Measurements from ENCODE around the gene SLC35B1. TPM values are rescaled to one million over a fixed set of nuclear protein-coding genes. Genes with fewer than 3 reads are reported as not detected.

Gene SLC35B1
- total RNA-seq, 2 donors from 2014 or later, result 59.4 to 80.5 TPM

DNA sequence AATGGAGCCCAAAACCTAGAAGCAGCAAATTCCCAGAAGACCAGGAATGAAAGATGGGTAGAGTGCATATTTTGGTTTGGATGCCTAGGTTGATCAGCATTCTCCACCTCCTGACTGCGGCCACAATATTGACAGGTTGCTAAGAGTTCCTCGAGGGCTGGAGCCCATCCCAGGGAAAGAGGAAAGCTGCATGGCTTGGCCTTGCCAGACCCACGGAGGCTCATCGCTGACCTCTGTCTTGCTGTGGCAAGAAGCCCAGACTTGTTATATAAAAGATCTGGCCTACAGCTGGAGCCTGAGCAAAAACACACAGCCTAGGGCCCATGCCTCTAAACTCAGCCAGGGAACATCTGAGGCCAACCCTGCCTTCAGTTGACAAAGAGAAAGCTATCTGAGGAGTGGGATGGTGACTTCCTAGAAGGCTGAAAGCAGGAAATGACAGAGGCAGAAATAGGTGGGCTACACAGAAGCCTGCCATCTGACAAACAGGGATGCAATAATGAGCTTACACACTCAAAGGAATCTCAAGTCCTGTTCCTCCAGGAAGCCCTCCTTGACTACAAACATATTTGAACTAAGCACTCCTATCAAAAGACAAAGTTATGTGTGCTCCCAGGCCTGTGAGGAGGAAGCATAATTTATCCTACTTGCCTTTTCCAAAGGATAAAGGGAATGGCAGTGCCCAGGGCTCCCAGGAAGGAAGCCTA is 22.5 kb upstream of the SLC35B1 start:
- Histone ChIP-seq H3K36me3 (ENCODE audit: control insufficient read depth, insufficient read depth, low read length) (peaks cover 2% of the 10 kb centered on the region), H3K4me3 (ENCODE audit: low read length) (no peak overlapping the region), H3K9ac (ENCODE audit: extremely low read depth, low read length, poor library complexity, severe bottlenecking) (no peak overlapping the region), H3K4me1 (ENCODE audit: control insufficient read depth, insufficient read depth, low read length) (no peaks in the 10 kb centered on the region), H3K27ac (ENCODE audit: low read depth, low read length) (no peak overlapping the region), H3K27me3 (ENCODE audit: control insufficient read depth, insufficient read depth, low read length, poor library complexity, severe bottlenecking) (no peaks in the 10 kb centered on the region), H3K9me3 (ENCODE audit: control insufficient read depth, low read length) (peaks cover 12% of the 10 kb centered on the region)
- no peak overlapping the region for H3K27ac Mint-ChIP-seq
- H3K9me3 Mint-ChIP-seq, result peaks cover 8% of the 10 kb centered on the region
- no peaks in the 10 kb centered on the region for H3K27me3 Mint-ChIP-seq (ENCODE audit: insufficient read depth)
- no peaks in the 10 kb centered on the region for H3K4me1 Mint-ChIP-seq
- H3K4me3 Mint-ChIP-seq, result no peak overlapping the region
- peaks cover 42% of the 10 kb centered on the region for H3K36me3 Mint-ChIP-seq (ENCODE audit: low read depth)
- 93 to 100% methylated on average over 2 to 4 of the region's 4 CpGs for WGBS, 2 experiments (ENCODE audit: insufficient coverage in 1 of 2, insufficient read length in 1 of 2)
- TF ChIP-seq, protein P1, sequence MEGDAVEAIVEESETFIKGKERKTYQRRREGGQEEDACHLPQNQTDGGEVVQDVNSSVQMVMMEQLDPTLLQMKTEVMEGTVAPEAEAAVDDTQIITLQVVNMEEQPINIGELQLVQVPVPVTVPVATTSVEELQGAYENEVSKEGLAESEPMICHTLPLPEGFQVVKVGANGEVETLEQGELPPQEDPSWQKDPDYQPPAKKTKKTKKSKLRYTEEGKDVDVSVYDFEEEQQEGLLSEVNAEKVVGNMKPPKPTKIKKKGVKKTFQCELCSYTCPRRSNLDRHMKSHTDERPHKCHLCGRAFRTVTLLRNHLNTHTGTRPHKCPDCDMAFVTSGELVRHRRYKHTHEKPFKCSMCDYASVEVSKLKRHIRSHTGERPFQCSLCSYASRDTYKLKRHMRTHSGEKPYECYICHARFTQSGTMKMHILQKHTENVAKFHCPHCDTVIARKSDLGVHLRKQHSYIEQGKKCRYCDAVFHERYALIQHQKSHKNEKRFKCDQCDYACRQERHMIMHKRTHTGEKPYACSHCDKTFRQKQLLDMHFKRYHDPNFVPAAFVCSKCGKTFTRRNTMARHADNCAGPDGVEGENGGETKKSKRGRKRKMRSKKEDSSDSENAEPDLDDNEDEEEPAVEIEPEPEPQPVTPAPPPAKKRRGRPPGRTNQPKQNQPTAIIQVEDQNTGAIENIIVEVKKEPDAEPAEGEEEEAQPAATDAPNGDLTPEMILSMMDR (conservative IDR thresholded peaks at IDR 0.05), result no peak
- DNase-seq, result no peak

DNA sequence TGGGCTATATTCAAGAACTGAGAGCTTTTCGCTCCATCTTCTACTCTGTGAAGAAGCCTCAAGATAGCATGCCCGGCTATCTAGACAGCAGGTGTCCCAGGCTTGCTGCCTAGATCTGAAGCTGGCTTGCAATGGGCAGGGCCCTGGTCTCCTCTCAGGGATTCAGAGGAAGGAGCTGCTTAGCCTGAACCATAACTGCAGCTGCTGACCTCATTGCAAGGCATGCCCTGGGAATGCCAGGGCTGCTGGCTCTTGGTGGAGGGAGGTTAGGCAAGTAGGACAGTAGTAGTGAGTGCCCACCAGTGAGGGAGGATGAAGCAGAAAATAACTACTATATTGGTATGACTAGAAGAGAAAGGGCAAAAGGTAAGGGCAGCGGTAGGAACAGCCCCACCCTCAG is 21.3 kb upstream of the SLC35B1 start:
- WGBS, 2 experiments (ENCODE audit: insufficient coverage in 1 of 2, insufficient read length in 1 of 2), result 91 to 100% methylated on average over 2 to 3 of the region's 3 CpGs
- Mint-ChIP-seq H3K4me3 (no peak overlapping the region), H3K36me3 (ENCODE audit: low read depth) (peaks cover 42% of the 10 kb centered on the region), H3K27me3 (ENCODE audit: insufficient read depth) (no peaks in the 10 kb centered on the region), H3K9me3 (peaks cover 8% of the 10 kb centered on the region), H3K4me1 (no peaks in the 10 kb centered on the region), H3K27ac (no peak overlapping the region)
- Histone ChIP-seq H3K9me3 (ENCODE audit: control insufficient read depth, low read length) (peaks cover 12% of the 10 kb centered on the region), H3K36me3 (ENCODE audit: control insufficient read depth, insufficient read depth, low read length) (no peaks in the 10 kb centered on the region), H3K27me3 (ENCODE audit: control insufficient read depth, insufficient read depth, low read length, poor library complexity, severe bottlenecking) (no peaks in the 10 kb centered on the region), H3K27ac (ENCODE audit: low read depth, low read length) (no peak overlapping the region), H3K4me3 (ENCODE audit: low read length) (no peak overlapping the region), H3K9ac (ENCODE audit: extremely low read depth, low read length, poor library complexity, severe bottlenecking) (no peak overlapping the region), H3K4me1 (ENCODE audit: control insufficient read depth, insufficient read depth, low read length) (no peaks in the 10 kb centered on the region)
- TF ChIP-seq, protein P1 (conservative IDR thresholded peaks at IDR 0.05), result no peak
- DNase-seq, result no peak

DNA sequence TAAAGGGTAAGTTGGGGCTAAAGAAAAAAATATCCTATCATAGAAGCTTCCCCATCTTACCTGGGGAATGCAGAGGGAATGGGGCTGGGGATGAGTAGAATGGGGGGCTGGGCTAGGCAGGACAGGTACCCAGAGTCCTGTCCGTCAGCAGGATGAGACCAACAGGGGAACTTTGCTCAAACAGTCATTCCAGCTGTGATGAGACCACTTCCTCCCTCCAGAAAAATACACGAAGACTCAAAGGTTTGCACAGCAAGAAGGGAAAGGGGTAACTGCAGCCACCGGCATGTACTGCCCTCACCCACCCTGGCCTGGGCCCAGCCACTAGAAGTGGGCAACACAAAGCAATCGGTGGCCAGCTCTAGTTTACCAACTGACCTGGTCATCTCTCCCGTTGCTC is 20.7 kb upstream of the SLC35B1 start:
- Histone ChIP-seq H3K27ac (ENCODE audit: low read depth, low read length) (no peak overlapping the region), H3K4me1 (ENCODE audit: control insufficient read depth, insufficient read depth, low read length) (no peaks in the 10 kb centered on the region), H3K9ac (ENCODE audit: extremely low read depth, low read length, poor library complexity, severe bottlenecking) (no peak overlapping the region), H3K36me3 (ENCODE audit: control insufficient read depth, insufficient read depth, low read length) (no peaks in the 10 kb centered on the region), H3K27me3 (ENCODE audit: control insufficient read depth, insufficient read depth, low read length, poor library complexity, severe bottlenecking) (no peaks in the 10 kb centered on the region), H3K9me3 (ENCODE audit: control insufficient read depth, low read length) (peaks cover 12% of the 10 kb centered on the region), H3K4me3 (ENCODE audit: low read length) (no peak overlapping the region)
- Mint-ChIP-seq H3K9me3 (peaks cover 8% of the 10 kb centered on the region), H3K27ac (no peak overlapping the region), H3K4me3 (no peak overlapping the region), H3K27me3 (ENCODE audit: insufficient read depth) (no peaks in the 10 kb centered on the region), H3K4me1 (peaks cover 3% of the 10 kb centered on the region), H3K36me3 (ENCODE audit: low read depth) (peaks cover 42% of the 10 kb centered on the region)
- DNase-seq, result no peak
- TF ChIP-seq, protein P1 (conservative IDR thresholded peaks at IDR 0.05), result no peak
- 92 to 93% methylated on average over 4 to 5 of the region's 5 CpGs for WGBS, 2 experiments (ENCODE audit: insufficient coverage in 1 of 2, insufficient read length in 1 of 2)

Measured in endodermal cell (in vitro differentiated cells).